ENCODE results near the gene PRR30. TPM values are rescaled to one million over a fixed set of nuclear protein-coding genes. Genes with fewer than 3 reads are reported as not detected.

PRR30 gene
- total and polyA plus RNA-seq, 2 donors from 2014 or later, result not detected

DNA sequence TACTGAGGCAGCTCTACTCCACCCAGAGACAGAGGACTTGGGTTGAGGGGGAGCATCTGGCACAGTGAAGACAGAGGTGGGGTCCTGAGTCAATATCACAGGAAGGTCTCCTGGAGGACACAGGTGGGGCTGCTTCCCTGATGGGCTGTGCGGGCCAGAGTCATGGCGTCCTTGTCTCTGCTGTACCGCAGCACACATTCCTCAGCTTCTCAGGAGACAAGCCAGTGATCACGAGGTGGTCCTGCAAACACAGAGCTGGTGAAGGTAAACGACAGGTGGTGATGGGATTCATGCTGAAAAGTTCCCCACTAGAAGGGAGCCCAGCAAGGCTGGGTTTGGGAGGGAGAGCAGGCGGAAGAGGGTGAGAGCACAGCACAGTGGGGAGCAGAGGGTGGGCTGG is 19.3 kb upstream of the PRR30 start:
- Histone ChIP-seq H3K4me3 (ENCODE audit: low read length in 3 of 3) (no peak overlapping the region), H3K36me3 (ENCODE audit: control insufficient read depth in 2 of 3, insufficient read depth in 3 of 3, low read length in 3 of 3) (no peaks in the 10 kb centered on the region), H3K9ac (ENCODE audit: low read length in 3 of 3) (no peak overlapping the region), H3K9me3 (ENCODE audit: control insufficient read depth in 2 of 3, insufficient read depth in 1 of 3, low read length in 3 of 3) (no peaks in the 10 kb centered on the region), H3K27me3 (ENCODE audit: control insufficient read depth, insufficient read depth, low read length) (no peaks in the 10 kb centered on the region), H3K27ac (ENCODE audit: low read depth in 2 of 2, low read length in 2 of 2) (no peak overlapping the region), H3K4me1 (ENCODE audit: control insufficient read depth in 2 of 3, insufficient read depth in 2 of 3, low read depth in 1 of 3, low read length in 3 of 3) (no peaks in the 10 kb centered on the region)
- no peak for FAIRE-seq
- TF ChIP-seq, protein P1, sequence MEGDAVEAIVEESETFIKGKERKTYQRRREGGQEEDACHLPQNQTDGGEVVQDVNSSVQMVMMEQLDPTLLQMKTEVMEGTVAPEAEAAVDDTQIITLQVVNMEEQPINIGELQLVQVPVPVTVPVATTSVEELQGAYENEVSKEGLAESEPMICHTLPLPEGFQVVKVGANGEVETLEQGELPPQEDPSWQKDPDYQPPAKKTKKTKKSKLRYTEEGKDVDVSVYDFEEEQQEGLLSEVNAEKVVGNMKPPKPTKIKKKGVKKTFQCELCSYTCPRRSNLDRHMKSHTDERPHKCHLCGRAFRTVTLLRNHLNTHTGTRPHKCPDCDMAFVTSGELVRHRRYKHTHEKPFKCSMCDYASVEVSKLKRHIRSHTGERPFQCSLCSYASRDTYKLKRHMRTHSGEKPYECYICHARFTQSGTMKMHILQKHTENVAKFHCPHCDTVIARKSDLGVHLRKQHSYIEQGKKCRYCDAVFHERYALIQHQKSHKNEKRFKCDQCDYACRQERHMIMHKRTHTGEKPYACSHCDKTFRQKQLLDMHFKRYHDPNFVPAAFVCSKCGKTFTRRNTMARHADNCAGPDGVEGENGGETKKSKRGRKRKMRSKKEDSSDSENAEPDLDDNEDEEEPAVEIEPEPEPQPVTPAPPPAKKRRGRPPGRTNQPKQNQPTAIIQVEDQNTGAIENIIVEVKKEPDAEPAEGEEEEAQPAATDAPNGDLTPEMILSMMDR (IDR thresholded peaks at IDR 0.05; ENCODE audit: borderline replicate concordance, extremely low read depth, insufficient read depth), result no peak
- intact Hi-C loops (cut with DNase I), result no loop called here
- no peak for DNase-seq

DNA sequence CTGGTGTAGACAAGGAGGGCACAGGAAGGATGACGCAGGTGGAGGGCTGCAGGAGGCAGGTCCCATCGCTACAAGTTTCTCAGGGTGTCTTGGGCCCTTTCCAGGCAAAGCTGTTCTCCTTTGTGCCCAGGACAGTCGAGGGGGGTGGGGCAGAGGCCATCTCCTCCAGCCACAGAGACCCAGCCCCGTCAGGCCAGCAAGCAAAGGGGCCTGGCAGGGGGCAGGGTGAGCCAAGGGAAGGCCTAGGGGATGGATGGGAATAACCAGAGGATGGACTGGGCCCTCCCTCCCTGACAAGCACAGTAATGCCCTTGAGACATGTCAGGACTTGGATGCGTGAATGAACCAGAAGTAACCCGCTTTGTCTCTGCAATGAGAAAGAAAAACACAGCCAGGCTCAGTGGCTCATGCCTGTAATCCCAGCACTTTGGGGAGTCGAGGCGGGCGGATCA is 15.9 kb upstream of the PRR30 start:
- H3K27me3 ChIP-seq (ENCODE audit: control insufficient read depth, insufficient read depth, low read length), result no peaks in the 10 kb centered on the region
- no peak overlapping the region for H3K9ac ChIP-seq (ENCODE audit: low read length in 3 of 3)
- TF ChIP-seq, protein P1 (IDR thresholded peaks at IDR 0.05; ENCODE audit: borderline replicate concordance, extremely low read depth, insufficient read depth), result no peak
- intact Hi-C loops (cut with DNase I), result no loop called here
- no peaks in the 10 kb centered on the region for H3K4me1 ChIP-seq (ENCODE audit: control insufficient read depth in 2 of 3, insufficient read depth in 2 of 3, low read depth in 1 of 3, low read length in 3 of 3)
- no peaks in the 10 kb centered on the region for H3K36me3 ChIP-seq (ENCODE audit: control insufficient read depth in 2 of 3, insufficient read depth in 3 of 3, low read length in 3 of 3)
- H3K4me3 ChIP-seq (ENCODE audit: low read length in 3 of 3), result no peak overlapping the region
- H3K9me3 ChIP-seq (ENCODE audit: control insufficient read depth in 2 of 3, insufficient read depth in 1 of 3, low read length in 3 of 3), result no peaks in the 10 kb centered on the region
- no peak for FAIRE-seq
- no peak overlapping the region for H3K27ac ChIP-seq (ENCODE audit: low read depth in 2 of 2, low read length in 2 of 2)
- no peak for DNase-seq

GRCh38 chr2:27154488-27154887 is 15.3 kb upstream of the PRR30 start:
- intact Hi-C loops (cut with DNase I), result no loop called here
- H3K4me3 ChIP-seq (ENCODE audit: low read length in 3 of 3), result no peak overlapping the region
- no peak for FAIRE-seq
- no peaks in the 10 kb centered on the region for H3K4me1 ChIP-seq (ENCODE audit: control insufficient read depth in 2 of 3, insufficient read depth in 2 of 3, low read depth in 1 of 3, low read length in 3 of 3)
- no peak overlapping the region for H3K27ac ChIP-seq (ENCODE audit: low read depth in 2 of 2, low read length in 2 of 2)
- H3K36me3 ChIP-seq (ENCODE audit: control insufficient read depth in 2 of 3, insufficient read depth in 3 of 3, low read length in 3 of 3), result no peaks in the 10 kb centered on the region
- no peaks in the 10 kb centered on the region for H3K27me3 ChIP-seq (ENCODE audit: control insufficient read depth, insufficient read depth, low read length)
- peak; percentile 59 to 80 (median 71) for DNase-seq
- no peaks in the 10 kb centered on the region for H3K9me3 ChIP-seq (ENCODE audit: control insufficient read depth in 2 of 3, insufficient read depth in 1 of 3, low read length in 3 of 3)
- H3K9ac ChIP-seq (ENCODE audit: low read length in 3 of 3), result no peak overlapping the region
- TF ChIP-seq, protein P1 (IDR thresholded peaks at IDR 0.05; ENCODE audit: borderline replicate concordance, extremely low read depth, insufficient read depth), result no peak
